Stimulated activated CD8-positive, alpha-beta memory T cell treated with anti-CD3 and anti-CD28 coated beads, Interleukin-12 subunit alpha, Interleukin-12 subunit beta, amount 100 ng/mL, for 24 hours (primary cell): ENCODE data around the gene PTPRN2.

Source experiments
- DNase-seq: peaks from one replicate; pipeline ENCODE4 v3.0.0-alpha.2; 2020; ENCODE audit errors: extremely low read depth

Gene PTPRN2

DNA sequence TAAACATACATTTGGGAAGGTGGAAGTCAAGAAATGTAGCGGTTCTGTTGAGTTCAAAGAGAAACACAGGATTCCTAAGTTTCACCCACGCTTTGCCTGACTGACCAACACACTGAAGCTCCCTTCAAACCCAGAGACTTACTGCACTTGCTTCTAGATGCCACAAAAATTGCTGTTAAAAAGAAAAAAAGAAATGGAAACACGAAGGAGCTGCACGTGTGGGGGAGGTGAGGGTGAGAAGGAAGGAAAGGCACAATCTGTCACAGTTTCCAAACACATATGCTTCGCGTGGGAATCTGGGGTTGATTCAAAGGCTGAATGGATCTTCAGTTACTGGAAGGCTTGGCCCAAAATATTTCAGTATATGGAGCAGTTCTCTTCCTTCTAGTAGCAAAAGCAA, 755.2 kb downstream of the PTPRN2 start:
- no peak for DNase-seq

GRCh38 chr7:157832006-157832405, 755.6 kb downstream of the PTPRN2 start:
- DNase-seq = no peak

DNA sequence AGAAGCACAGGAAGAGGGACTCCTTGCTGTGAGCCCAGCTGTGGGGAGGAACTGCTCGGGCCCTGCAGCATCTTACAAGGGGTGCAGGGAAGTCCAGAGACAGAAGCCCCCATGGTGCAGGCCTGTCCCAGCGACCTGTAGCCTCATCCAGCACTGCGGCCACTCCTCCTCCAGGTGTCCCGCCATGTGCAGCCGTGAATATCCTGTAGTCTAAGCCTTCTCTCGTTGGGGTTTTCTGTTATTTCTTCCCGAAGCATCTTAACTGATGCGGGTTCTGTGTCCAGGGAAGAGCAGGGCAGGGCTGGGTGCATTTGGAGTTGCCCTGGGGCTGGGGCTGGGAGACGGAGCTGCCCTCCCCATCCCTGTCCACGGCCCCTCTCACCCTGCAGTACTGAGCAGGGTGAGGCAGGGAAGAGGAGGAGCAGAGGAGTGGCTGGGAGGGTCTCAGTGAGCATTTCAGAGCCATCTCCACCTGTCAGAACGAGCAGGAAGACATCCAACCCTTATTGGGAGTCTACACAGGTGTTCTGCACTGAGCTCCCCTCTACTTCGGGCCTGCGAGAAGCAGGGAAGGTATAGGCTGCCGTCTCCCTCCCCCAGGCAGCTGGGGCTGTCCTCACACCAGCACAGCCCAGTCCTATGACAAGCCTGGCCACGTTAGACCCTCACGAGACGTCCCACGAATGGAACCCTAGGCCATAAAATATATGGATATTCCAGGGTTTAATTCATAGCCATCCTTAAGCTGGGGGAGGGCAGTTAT, 756.3 kb downstream of the PTPRN2 start:
- no peak for DNase-seq

- DNase-seq = no peak
Measured at GRCh38 chr7:157830331-157830730, 757.3 kb downstream of the PTPRN2 start.

- DNase-seq = no peak
Measured at GRCh38 chr7:157829491-157829890, 758.1 kb downstream of the PTPRN2 start.

GRCh38 chr7:157828881-157829280, 758.7 kb downstream of the PTPRN2 start:
- no peak for DNase-seq

GRCh38 chr7:157828190-157828589, 759.4 kb downstream of the PTPRN2 start:
- DNase-seq = no peak

- DNase-seq = no peak
Measured at GRCh38 chr7:157827863-157828160, 759.8 kb downstream of the PTPRN2 start.

DNA sequence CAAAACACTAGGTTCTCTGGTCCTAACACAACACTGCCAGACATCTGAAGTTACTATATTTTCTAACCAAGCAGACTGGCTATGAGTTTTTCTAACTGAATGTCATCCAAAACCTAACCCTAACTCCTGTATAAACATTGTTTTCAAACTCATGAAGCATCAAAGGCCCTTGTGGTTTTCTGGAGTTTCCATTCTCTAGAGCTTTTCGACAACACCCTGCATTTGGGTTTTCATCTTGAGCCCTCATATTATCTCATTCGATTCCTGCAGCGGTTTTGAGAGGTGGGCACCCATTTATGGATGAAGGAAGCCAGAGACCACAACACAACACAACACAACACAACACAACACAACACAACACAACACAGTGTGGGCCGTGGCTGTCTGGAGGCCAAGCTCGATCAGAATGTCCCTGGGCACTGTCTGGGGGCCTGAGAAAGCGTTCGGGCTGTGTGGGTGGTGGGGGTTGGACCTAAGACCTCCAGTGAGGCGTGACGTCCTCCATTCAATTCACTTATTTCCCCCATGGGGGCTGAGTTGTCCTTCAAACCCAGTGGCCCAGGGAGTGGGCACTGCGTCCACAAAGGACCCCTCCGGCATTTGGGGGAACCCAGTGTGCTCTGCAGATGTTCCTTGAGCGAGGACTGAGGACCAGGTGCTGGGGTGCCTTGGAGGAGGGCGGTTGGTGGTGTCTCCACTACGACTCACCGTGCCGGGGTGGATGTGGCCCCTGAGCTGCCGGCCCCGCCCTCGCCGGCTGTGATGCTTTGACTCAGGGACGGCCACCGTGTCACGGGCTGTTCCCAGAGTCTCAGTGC, 760.4 kb downstream of the PTPRN2 start:
- no peak for DNase-seq

DNA sequence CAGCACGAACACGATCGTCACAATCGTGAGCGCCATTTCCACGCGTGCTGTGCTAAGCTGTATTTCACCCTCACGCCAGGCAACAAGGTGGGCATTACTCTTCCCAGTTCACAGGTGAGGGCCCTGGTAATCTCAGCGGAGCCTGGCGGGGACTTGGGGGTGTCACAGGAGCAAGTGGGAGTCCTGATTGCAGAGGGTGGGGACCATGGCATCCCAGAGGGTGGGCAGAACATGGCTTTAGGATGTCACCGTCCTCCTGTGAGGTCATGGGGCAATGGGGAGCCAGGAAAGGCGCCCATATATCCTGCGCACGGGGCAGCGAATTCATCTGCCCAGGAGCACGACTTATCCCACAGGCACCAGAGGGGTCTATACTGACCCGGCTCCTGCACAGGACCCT, 761.1 kb downstream of the PTPRN2 start:
- DNase-seq = no peak

- no peak for DNase-seq
Measured at GRCh38 chr7:157825325-157825724, 762.3 kb downstream of the PTPRN2 start.

DNA sequence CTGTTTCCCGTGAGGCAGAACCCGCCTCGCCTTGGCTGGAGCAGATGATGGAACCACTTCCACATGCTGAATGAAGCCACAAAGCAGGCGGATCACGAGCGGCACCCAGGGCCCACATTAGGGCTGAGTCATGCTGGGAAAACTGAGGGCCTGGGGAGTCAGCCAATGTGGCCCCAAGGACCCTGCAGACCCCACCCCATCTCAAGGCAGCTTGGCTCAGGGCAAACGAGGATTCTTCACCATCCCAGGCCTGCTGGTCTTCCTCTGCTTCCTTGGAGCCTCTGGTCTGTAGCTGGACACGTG, 762.9 kb downstream of the PTPRN2 start:
- DNase-seq = no peak

GRCh38 chr7:157824011-157824818, 763.4 kb downstream of the PTPRN2 start:
- no peak for DNase-seq

- DNase-seq = no peak
Measured at GRCh38 chr7:157822688-157823031, 765.0 kb downstream of the PTPRN2 start.

DNA sequence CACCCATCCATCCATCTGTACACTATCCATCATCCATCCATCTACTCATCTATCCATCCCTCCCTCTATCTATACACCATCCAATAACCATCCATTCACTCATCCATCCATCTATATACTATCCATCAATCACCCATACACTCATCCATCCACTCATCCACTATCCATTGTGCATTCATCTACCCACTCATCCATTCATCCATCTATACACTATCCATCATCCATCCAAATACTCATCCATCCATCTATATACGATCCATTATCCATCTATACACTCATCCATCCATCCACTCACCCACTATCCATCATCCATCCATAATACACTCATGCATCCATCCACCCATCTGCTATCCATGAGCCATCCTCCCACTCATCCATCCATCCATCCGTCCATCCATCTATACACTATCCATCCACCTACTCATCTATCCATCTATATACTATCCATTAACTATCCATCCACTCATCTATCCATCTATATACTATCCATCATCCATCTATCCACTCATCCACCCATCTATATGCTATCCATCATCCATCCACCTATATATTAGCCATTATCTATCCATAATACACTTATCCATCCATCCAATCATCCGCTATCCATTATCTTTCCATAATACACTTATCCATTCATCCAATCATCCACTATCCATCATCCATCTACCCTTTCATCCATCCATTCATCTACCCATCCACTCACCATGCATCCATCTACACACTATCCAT, 765.5 kb downstream of the PTPRN2 start:
- DNase-seq = no peak

DNA sequence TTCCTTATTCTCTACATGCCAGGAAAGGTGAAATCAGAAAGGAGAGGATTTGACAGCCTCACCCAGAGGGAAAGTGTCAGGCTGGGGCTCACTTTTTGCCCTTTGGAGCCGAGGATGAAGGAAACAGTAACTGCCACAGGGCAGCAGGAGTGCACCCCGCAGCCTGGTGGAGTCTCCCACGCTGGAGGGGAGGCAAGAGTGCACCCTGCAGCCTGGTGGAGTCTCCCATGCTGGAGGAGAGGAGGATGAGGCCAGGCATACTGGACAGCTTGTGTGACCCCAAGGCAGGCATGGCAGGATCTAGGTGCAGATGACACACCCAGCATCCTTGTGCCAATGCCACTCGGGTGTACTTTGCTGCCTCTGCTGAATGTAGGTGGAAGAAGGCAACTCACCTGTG, 766.8 kb downstream of the PTPRN2 start:
- DNase-seq = no peak

- DNase-seq = no peak
Measured at GRCh38 chr7:157819455-157819807, 768.2 kb downstream of the PTPRN2 start.

GRCh38 chr7:157818701-157819454, 768.7 kb downstream of the PTPRN2 start:
- DNase-seq = no peak

DNA sequence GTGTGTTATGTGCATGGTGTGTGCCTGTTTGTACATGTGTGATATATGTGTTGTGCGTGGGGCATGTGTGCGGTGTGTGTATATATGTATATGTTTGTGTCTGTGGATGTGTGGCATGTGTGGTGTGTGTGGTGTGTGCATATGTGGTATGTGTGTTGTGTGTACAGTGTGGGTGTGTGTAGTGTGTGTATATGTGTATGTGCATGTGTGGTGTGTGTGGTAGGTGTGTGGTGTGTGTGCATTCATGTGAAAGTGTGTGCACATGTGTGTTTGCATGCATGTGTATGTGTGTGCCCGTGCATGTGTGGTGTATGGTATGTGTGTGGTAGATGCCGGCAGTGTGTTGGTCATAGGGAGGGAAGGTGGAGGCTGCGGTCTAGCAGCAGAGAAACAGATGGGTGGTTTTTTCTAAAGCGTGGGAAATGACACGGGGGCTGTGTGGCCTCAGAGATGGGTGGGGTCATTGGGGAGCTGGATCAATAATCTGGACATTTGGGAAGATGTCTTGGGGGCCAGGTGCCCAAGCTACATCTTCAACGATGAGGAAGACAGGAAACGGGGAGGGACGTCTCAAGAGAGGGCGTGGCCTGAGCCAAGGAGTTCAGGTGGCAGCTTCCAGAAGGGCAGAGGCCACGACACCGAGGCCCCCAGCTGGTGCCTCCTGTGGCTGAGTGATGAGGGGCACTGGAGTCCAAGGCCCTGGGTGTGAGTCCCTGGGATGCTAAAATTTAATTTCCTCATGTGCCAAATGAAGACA, 769.5 kb downstream of the PTPRN2 start:
- no peak for DNase-seq

DNA sequence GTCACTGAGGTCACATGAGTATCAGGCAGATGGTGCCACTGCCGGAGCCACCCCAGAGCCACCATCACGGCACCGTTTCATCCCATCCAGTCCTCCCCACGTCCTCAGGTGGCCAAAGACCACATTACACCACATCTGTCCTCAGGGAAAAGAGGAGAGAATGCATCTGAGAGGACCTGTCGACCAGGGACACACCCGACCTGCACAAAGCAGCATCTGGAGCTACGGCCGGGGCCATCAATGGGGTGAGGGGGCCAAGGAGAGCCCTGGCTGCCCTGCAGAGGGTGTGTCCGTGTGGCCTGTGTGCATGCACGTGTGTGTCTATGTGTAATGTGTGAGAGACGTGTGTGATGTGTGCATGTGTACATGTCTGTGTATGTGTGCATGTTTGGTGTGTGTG, 770.2 kb downstream of the PTPRN2 start:
- no peak for DNase-seq
